Measurements from ENCODE around the gene TMEM98.
"Not testable (repeated sequence)": the region's sequence is repeated elsewhere in the genome, so short reads cannot be mapped to it uniquely, and the experiment has no call there.

TMEM98 gene

DNA sequence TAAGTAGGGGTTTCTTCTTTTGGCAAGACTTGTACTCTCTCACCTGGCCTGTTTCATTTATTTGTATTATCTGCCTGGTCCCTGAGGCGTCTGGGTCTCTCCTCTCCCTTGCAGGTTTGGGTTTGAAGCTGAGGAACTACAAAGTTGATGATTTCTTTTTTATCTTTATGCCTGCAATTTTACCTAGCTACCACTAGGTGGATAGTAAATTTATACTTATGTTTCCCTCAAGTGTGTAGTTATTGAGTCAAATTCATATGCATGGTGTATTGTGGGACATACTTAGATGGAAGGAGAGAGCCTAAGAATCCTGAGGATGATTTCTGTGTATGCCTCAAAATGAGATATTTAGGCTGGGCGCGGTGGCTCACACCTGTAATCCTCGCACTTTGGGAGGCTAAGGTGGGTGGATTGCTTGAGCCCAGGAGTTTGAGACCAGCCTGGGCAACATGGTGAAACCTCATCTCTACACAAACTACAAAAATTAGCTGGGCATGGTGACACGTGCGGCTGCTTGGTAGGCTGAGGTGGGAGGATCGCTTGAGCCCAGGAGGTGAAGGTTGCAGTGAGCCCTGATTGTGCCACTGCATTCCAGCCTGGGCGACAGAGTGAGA is 13.6 kb downstream of the TMEM98 start:
- DNase-seq (ENCODE audit: low read depth in 3 of 3, low spot score in 1 of 3), result no peak

DNA sequence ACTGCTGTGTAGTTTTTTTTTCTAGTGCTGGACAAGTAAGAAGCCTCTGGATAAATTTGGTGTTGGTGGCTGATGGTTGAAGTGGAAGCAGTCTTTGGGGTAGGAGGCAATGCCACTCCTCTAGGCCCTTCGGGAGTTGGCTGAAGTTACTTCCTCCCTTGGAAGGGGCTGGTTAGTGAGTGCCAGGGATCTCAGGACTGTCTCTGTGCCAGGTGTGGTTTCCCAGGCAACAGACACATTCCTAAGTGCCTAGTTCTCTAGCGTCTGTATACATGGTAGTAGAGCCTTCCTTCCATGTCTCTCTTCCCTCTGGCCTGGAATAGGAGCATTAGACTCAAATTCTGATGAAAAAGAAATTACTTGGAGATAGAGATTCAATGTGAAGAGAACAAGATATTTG is 15.3 kb downstream of the TMEM98 start:
- no peak for DNase-seq (ENCODE audit: low read depth in 3 of 3, low spot score in 1 of 3)

DNA sequence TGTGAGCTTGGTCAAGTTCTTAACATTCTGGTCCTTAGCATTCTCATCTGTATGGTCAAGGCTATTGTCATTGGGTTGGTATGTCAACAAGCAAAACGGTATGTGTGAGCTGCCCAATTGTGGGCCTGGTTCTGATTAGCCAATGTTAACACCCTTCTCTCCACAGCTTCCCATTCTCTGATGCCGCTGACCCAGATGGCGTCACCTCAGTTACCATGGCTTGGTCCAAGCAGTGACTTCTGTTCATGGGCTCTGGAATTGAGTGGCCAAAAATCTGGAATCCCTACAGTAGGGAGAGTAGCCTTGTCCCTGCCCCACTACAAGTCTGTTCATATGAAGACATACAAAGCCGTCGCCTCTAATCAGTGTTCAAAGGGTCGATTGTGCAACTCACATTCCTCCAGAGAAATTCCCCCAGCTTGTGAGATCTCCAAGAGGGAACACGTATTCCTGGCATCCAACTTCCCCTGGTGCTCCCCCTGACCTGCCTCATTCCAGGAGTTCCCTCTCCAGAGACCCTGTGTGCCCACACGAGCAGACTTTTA is 15.8 kb downstream of the TMEM98 start:
- no peak for DNase-seq (ENCODE audit: low read depth in 3 of 3, low spot score in 1 of 3)

DNA sequence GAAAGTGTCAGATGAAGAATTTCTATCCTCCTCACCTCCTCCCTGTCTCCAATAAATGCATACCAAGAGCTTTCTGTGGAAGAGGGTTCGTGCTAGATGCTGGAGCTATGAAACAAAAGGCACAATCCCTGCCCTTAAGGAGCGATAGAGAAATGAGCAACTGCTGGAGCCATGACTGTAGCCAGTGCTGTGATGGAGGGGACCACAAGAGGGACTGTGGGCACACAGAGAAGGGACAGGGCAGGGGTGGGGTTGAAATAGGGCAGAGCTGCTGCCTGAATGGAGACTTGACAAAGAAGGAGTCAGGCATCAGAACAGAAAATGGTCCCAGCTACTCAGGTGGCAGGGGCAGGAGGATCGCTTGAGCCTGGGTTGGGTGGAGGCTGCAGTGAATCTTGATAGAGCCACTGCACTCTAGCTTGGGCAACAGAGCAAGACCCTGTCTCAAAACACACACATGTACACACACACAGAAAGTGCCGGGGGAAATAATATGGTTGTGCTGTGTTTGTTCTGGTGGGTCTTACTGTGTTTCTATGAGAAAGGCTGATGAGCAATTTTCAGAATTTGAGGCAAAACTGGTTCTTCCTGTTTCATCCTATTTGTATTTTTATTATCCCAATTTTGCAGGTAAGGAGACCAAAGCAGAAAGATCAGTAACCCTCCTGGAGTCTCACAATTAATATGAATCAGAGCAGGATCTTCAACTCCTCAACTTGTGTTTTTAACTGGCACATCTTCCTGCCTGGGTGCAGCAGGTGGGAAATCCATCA is 16.5 kb downstream of the TMEM98 start:
- no peak for DNase-seq (ENCODE audit: low read depth in 3 of 3, low spot score in 1 of 3)

DNA sequence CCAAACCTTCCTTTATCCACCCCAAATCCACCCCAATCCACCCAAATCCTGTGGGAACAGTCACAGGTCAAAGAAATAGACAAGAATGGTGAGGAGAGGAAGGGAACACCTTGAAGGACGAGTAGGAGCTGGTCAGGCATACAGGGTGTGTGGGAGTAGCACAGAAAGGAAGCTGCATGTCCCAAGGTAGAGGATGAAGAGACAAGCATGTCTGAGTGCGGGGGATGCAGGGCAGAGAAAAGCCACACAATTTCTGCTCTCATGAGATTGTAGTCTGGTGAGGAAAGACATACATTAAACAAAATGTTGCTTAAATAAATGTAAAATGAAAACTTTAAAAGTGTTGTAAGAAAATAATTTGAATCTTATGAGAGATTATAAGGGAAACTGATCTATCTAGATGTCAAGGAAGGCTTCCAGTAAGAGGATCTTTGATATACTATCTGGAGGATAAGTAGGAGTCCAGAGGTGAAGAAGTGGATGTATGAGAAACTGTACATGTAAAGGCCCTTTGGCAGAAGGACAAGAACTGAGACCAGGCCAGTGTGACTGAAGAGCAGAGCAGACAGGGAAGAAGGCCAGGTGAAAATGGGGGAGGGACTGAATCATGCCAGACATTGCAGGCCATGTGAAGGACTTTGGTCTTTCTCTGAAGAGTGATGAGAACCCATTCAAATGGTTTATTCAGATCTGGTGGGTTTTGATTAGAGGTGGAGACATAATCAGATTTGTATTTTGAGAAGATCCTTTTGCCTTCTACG is 18.6 kb downstream of the TMEM98 start:
- no peak for DNase-seq (ENCODE audit: low read depth in 3 of 3, low spot score in 1 of 3)

DNA sequence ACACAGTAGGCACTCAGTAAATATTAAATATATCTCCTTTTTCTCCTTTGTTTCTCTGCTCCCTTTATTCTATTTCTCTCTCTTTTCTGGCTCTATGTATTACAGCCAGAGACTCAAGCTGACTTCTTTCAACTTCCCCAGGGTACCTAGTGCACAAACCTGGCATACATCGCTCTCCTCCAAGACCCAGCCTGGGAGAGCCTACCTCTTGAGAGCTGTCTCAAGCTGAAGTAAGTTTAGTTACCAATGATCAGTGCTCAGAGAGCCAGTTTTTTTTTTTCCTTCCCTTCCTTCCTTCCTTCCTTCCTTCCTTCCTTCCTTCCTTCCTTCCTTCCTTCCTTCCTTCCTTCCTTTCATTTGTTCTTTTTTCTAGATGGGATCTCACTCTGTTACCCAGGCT is 19.8 kb downstream of the TMEM98 start:
- DNase-seq (ENCODE audit: low read depth in 3 of 3, low spot score in 1 of 3), result no peak

DNA sequence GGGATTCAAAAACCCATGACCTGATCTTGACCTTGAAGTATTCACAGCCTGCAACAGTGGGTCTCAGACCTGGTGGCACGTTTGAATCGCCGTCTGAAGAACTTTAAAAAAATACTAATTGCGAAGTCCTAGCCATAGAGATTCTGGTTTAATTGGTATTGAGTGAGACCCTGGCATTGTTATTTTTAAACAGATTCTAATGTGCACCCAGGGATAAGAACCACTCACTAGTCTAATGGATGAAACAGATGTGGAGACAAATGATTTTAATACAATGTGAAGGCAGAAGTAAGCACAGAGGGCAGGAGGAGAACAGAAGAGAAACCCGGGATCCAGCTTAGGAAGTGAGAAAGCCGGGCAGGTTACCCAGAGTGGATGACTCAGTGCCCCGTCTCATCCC is 21.2 kb downstream of the TMEM98 start:
- no peak for DNase-seq (ENCODE audit: low read depth in 3 of 3, low spot score in 1 of 3)

DNA sequence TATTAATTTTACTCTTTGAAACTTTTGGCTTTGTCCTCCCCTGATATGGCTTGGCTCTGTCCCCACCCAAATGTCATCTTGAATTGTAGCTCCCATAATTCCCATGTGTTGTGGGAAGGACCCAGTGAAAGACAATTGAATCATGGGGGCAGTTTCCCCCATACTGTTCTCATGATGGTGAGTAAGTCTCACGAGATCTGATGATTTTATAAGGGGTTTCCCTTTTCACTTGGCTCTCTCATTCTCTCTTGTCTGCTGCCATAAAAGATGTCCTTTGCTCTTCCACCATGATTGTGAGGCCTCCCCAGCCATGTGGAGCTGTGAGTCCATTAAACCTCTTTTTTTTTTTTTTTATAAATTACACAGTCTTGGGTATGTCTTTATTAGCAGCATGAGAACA is 24.5 kb downstream of the TMEM98 start:
- DNase-seq (ENCODE audit: low read depth in 3 of 3, low spot score in 1 of 3), result not testable (repeated sequence)

DNA sequence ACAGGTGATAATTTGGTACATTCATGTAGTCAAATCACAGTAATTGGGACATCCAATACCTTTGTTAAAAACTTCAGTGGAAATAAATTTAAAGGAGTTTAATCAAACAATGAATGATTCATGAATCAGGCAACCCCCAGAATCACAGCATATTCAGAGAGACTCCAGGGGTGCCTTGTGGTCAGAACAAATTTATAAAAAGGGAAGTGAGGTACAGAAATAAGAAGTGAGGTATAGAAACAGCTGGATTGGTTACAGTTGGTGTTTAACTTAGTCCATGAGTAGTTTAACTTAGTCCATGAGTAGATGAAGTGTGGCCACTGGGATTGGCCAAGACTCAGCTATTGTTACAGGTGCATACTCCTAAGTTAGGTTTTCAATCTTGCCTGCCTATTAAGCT is 25.1 kb downstream of the TMEM98 start:
- DNase-seq (ENCODE audit: low read depth in 3 of 3, low spot score in 1 of 3), result no peak

DNA sequence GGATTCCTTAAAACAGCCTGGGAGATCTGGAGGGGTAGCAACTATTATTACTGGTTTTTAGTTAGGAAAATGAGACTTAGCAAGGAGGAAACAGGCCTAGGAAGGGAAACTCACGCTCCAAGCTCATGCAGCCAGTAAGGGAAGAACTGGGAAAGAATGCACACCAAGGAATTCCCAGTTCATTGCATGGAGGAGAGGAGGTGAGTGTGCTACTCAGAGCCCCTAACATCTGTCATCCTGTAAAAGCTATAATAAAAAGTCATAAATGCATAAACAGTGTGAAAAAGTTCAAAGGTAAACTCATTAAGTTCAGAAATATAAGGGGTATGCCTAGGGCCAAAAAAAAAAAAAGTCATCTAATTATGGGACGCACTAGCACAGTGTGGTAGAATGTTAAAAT is 25.9 kb downstream of the TMEM98 start:
- DNase-seq (ENCODE audit: low read depth in 3 of 3, low spot score in 1 of 3), result no peak

DNA sequence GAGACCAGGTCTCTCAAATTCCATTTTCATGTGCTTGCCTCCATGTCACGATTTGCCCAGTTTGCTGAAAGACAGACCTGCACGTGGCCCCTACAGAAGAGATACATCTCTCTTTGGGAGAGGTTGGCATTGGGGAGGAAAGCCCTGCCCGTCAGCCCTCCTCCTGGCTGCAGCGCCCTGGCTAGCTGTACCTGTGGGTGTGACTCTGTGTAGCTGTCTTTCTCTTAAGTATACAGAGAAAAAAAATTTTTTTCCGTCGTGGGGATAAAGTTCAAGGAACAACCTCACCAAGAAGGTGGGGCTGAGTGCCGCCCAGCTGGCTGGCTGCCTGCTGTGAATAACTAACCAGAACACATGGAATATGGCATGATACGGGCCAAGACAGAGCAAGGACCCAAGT is 26.5 kb downstream of the TMEM98 start:
- DNase-seq (ENCODE audit: low read depth in 3 of 3, low spot score in 1 of 3), result no peak

DNA sequence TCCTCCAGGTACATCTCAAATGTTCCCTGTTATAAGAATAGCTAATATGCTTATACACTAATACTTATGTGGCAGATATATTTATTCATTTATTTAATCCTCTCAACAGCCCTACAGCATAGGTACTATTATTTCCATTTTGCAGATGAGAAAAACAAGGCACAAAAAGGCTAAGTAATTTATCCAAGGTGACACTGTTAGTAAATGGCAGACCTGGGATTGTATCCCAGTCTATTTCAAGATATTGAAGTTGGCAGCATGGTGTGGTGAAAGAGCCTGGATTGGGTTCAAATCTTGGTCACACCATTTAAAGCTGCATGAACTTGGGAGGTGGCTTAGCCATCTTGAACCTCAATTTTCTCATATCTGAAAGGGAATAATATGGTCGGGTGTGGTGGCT is 27.2 kb downstream of the TMEM98 start:
- no peak for DNase-seq (ENCODE audit: low read depth in 3 of 3, low spot score in 1 of 3)

DNA sequence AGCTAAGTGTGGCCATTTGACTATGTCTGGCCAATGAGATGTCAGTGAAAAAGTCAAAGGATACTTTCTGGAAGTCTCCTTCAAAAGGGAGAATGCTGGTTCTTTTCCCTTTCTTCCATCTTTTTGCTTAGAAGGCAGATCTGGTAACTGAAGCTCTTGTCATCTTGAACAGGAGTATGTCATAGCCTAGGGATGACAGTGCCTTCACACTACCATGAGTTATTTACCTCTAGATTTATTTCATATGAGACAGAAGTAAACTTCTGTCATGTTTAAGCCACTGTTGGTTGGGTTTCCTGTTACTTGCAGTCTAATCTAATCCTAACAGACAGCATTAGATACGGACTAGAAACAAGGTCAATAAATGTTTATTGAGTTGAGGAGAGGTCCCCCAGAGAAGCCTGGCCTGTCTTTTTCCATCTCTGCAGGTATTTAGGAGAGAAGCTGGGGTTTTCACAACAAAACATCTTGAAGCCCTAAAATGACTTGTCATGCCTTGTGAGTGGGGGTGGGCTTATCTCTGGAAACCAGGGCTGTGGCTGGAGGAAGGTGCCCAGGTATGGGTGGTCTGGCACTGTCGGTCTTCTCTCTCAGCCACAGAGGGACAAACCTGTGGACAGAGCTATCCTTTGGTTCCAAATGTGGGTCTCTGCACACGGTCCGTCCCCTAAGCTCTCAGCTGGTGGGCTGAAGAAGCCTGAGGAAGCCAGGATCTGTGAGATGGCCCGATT is 28.5 kb downstream of the TMEM98 start:
- DNase-seq (ENCODE audit: low read depth in 3 of 3, low spot score in 1 of 3), result no peak

DNA sequence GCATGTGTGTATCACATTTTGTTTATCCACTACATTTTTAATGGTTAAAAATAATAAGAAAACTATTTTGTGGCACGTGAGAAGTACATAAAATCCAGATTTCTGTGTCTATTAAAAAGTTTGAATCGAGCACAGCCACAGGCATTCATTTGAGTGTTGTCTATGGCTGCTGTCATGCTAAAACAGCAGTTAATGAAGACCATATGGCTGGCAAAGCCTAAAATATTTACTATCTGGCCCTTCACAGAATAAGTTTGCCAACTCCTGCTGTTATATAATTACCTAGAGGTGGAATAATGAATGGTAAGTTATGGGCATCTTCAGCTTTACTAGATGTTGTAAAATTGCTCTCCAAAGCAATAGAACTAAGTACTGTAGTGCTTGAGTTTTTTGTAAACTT is 30.5 kb downstream of the TMEM98 start:
- DNase-seq (ENCODE audit: low read depth in 3 of 3, low spot score in 1 of 3), result no peak

DNA sequence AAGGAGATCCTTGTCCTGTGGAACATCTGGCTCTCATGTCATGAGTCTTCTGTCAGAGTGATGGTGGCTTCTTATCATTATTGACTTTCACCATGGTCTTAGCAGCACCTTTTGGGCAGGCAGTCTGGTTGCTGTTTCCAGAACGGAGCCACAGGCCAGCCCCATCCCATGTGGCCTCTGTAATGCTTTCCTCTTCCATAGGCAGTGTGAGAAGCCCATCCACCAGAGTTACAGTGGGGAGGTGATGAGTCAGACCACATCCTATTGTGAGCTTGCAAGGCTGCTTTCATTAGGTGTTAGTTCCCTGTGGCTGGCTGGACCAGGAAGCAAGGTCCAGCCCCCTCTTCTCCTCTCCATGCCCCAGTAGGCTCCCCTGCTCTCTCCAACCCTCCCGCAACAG is 32.9 kb downstream of the TMEM98 start:
- DNase-seq (ENCODE audit: low read depth in 3 of 3, low spot score in 1 of 3), result no peak

DNA sequence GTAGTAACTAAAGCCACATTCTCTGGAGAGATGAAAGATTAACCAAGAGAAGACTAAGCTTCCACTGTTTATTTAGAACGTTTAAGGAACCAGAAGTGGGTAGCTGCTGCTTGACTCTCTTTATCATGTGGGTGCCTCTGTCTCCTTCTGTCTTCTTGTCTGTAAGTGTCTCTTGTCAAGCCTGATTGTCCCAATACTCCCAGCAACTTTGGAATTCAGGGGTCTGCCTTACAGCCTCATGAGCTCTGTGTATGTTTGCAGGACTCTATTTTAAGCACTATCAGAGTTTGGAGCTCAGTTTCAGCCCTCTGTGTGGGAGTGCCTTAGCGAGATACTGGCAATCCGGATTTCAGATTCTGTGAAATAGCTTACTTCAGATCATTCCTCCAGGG is 34.4 kb downstream of the TMEM98 start:
- DNase-seq (ENCODE audit: low read depth in 3 of 3, low spot score in 1 of 3), result no peak

DNA sequence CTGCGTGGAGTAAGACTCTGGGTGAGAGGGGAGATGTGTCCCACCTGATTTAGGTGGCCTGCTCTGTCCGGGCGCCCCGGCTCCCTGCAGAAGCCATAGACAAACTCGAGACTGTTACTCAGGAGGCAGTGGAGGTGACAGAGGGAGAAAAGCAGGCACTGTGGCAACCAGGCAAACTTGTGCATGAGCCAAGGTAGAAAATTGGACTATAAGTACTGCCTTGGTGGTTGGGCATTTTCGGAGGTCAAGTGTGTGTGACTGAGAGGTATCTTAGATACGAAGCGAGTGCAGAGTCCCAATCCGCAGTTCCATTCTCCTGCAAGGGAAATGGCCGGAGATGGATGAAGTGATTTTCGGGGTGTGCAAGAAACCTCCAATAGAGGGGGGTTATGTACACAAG is 36.6 kb downstream of the TMEM98 start:
- no peak for DNase-seq (ENCODE audit: low read depth in 3 of 3, low spot score in 1 of 3)

DNA sequence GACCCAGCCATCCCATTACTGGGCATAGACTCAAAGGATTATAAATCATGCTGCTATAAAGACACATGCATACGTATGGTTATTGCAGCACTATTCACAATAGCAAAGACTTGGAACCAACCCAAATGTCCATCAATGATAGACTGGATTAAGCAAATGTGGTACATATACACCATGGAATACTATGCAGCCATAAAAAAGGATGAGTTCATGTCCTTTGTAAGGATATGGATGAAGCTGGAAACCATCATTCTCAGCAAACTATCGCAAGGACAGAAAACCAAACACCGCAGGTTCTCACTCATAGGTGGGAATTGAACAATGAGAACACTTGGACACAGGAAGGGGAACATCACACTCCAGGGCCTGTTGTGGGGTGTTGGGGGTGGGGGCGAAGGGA is 41.3 kb downstream of the TMEM98 start:
- not testable (repeated sequence) for DNase-seq (ENCODE audit: low read depth in 3 of 3, low spot score in 1 of 3)

DNA sequence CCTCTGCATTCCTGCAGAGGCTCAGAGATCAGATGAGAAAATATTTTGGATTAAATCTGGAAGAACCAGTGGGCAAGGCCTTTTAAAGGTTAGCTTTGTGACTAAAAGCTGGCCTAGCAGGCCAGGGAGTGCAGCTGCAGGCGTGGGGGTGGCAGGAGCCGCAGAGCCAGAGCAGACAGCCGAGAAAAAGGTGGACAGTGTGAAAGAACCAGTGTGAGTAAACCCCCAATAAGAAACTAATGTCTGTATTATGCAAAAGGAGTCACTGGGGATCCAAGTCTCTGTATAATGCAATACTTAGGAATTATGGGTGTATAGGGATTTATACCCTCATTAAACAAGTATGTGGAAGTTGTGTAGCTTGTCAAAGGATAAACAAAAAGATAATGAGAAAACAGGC is 42.3 kb downstream of the TMEM98 start:
- DNase-seq (ENCODE audit: low read depth in 3 of 3, low spot score in 1 of 3), result no peak

DNA sequence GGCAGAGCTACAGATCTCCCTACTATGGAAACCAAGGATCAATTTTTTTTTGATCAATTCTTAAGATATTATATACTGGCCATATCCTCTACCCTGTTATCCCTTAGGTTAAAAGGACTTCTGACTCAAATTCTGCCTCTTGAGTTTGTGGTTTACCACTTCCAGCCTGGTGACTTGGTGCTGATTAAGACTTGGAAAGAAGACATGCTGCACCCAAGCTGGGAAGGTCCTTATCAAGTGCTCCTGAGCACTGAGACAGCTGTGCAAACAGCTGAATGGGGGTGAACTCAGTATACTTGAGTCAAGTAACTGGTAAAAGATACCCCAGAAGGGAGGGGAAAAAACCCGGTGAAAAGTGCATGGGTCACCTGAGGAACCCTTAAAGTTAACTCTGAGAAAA is 43.2 kb downstream of the TMEM98 start:
- DNase-seq (ENCODE audit: low read depth in 3 of 3, low spot score in 1 of 3), result no peak

DNA sequence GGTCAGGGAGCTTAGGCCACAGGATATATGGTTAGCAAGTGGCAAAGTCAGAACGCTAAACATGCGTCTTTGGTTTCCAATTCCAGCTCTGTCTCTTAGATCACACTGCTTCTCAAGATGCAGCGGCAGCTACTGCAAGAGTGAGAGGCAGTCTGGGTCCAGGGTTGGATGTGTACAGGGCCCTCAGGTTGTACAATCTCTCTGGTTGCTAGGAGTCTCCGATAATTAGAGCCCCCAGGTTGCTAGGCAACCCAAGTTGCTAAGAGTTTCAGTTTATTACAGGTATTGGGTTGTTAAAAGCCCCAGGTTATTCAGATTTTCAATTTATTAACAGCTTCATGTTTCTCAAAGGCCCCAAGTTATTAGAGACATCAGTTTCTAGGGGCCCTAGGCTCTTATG is 48.2 kb downstream of the TMEM98 start:
- no peak for DNase-seq (ENCODE audit: low read depth in 3 of 3, low spot score in 1 of 3)

Measured in stimulated activated CD4-positive, alpha-beta T cell treated with anti-CD3 and anti-CD28 coated beads, TNF-alpha, amount 100 ng/mL, for 1 hour (primary cell).